Activated CD8-positive, alpha-beta memory T cell treated with anti-CD3 and anti-CD28 coated beads for 36 hours (primary cell): ENCODE data around the gene MYO3B. TPM values are rescaled to one million over a fixed set of nuclear protein-coding genes. Genes with fewer than 3 reads are reported as not detected.
"Not testable (repeated sequence)": the region's sequence is repeated elsewhere in the genome, so short reads cannot be mapped to it uniquely, and the experiment has no call there.

Experiments used
- CTCF ChIA-PET: fragments of 350-600 bp; sonication (Branson Sonifier 250); formaldehyde crosslinking; loops from one replicate; lab custom pipeline; 2021; ENCODE audit warnings: antibody characterized with exemption; lab: Charles Lee
- POLR2A ChIA-PET: fragments of 350-600 bp; sonication (Branson Sonifier 250); formaldehyde crosslinking; loops from one replicate; lab custom pipeline; 2021; ENCODE audit warnings: antibody characterized with exemption; lab: Charles Lee
- total RNA-seq, 2 experiments: library from RNA; stranded (reverse); gene quantifications; one replicate each; pipeline ENCODE4 v1.2.3, GENCODE V29; 2021

Gene MYO3B
- total RNA-seq, 2 experiments from 2014 or later = 0.19 to 0.31 TPM

GRCh38 chr2:170466632-170467031 lies 288.7 kb downstream of the MYO3B start:
- POLR2A ChIA-PET = no interaction called here

DNA sequence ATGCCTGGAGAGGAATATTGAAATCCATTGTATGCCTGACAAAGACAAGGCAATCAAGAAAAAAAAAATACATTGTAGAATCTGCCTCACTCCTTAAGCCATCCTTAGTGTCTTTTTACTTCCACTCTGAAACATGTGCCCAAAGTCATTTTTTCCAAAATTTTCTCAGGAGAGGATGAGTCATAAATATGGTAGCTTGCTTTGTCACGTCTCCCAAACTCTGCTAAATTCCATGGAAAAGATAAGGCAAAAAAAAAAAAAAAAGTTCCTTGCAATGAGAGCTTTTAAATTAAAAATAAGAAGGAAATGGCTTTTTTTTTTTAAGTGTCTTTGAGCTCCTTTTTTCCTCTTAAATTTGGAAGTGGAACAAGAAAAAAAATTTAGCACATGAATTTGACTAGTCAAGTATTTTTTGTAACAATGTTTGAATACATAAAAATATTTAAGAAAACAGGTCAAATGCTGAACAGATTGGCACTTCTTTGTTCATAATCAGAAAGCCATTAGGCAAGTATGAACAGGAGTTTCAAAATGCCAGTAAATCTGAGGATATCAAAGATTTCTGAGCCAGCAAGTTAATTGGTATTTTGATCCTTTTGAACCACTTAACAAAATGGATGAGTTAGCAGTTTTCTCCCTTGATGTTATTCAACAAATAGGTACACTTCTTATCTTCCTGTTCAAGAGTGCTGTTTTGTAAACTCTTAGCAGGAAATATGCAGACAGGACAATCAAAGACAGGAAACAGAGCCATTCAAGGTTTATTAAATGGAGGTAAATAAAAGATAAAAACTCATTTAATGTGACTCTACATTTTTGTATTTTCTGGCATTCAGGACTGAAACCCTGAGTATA lies 289.8 kb downstream of the MYO3B start:
- CTCF ChIA-PET = no interaction called here

More at GRCh38 chr2:170466632-170467031, 288.7 kb downstream of the MYO3B start:
- CTCF ChIA-PET = interaction anchor here (0.6 kb wide), 1 partner anchor 367 kb away, joined by 3 read pairs; no protein-coding TSS in a partner anchor

DNA sequence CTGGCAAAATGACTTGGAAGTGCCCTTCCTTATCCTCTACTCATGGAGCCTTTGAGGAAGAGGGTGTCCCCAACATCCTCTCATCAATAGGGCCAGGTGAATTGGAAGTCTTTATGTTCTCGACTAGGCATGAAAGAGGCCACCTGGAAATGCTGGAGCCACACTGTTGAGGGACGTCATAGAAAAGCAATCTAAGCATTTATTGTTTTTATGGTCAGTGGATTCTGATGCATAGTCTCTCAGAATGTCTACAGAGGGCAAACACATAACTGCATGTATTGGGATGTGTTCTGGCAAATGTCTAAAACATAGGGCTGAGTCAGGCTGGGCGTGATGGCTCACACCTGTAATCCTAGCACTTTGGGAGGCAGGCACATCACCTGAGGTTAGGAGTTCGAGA lies 290.6 kb downstream of the MYO3B start:
- CTCF ChIA-PET = no interaction called here
- POLR2A ChIA-PET = no interaction called here

More for the DNA sequence above, 289.8 kb downstream of the MYO3B start:
- POLR2A ChIA-PET = no interaction called here

- CTCF ChIA-PET = interaction anchor here (1.7 kb wide), 1 partner anchor 63 kb away, joined by 3 read pairs; no protein-coding TSS in a partner anchor
- POLR2A ChIA-PET = not testable (repeated sequence)
These were observed 294.6 kb downstream of the MYO3B start for GRCh38 chr2:170472498-170472897.

DNA sequence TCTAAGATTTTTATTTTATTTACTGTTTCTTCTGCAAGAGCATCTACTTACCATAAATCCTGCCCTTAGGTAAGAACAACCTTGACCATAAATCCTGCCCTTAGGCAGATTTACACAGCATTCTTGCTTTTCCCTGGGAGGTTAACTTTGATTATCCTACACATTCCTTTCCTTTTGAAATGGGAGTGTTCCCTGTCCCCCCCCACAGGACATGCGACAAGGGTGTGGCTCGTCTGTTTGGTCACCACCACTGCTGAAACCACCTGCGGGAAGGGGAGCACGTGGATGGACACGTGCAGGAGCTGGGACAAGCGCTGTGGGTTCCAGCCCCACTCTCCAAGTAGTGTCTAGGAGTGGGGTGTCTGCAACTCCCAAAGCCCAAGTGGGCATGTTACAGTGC lies 297.9 kb downstream of the MYO3B start:
- CTCF ChIA-PET = interaction anchor here (1.2 kb wide), 1 partner anchor 337 kb away, joined by 3 read pairs; no protein-coding TSS in a partner anchor

DNA sequence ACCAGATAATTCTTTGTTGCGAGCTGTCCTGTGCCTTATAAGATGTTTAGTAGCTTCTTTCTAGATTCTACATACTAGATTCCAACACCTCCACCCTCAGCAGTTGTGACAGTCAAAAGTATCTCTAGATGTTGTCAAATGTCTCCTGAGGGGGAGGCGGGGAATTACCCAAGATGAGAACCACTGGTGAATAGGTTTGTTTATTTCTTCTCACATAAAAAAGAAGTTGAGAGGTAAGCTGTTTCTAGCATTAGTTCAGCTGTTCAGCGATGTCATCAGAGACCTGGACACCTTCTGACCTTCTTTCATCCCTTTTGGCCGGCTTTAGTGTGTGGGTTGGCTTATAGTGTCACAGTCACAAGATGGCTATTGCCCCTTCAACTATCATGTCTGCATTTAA lies 299.7 kb downstream of the MYO3B start:
- ChIA-PET POLR2A (no interaction called here), CTCF (no interaction called here)

More for the DNA sequence above, 297.9 kb downstream of the MYO3B start:
- POLR2A ChIA-PET = no interaction called here

GRCh38 chr2:170481201-170481600 lies 303.3 kb downstream of the MYO3B start:
- ChIA-PET CTCF (no interaction called here), POLR2A (no interaction called here)

GRCh38 chr2:170484552-170484951 lies 306.6 kb downstream of the MYO3B start:
- POLR2A ChIA-PET = no interaction called here
- CTCF ChIA-PET = no interaction called here

DNA sequence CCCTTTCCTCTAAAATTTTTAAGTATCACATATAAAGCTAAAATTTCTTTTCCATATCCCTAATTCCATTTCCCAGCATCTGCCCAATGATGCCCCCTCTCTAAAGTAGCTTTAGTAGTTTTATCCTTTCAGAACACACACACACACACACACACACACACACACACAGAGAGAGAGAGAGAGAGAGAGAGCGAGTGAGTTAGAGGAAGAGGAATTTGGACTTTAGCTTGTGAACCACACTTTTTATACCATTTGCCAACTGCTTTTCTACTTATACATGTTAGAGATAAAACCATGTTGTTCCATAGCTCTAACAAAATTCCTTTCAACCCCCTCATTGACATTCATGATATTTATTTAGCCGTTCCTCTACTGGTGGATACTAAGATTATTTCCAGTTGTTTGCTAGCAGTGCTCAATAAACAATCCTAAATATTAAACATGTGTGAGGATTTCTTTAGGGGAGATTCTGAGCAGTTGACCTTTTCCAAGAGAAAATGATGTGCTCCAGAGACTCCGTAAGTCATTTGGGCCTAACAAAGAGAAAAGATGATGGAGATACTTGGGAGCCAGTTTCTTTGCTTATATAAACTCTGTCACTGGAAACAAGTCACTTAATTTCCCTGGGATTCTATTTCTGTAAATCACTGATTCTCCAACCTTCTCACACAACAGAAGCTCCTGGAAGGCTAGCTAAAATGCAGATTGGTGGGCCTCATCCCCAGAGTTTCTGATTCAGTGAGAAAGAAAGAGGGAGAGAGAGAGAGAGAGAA lies 307.5 kb downstream of the MYO3B start:
- POLR2A ChIA-PET = no interaction called here
- CTCF ChIA-PET = interaction anchor here (0.9 kb wide), 1 partner anchor 331 kb away, joined by 3 read pairs; no protein-coding TSS in a partner anchor

DNA sequence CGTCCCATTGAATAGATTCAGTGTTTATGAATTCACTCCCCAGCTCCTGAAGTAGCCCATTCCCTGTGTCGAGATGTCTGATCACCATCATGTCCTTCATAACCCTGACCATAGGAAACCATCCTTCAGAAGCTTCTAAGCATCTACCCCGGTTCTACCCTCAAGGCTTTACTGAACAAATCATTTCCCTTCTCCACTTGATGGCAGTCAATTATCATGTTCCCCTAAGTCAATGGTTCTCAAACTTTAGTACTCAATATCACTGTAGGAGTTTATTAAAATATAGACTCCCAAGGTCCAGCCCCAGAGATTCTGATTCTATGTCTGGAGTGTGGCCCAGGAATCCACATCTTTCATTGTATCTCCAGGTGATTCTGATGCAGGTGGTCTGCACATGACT lies 308.8 kb downstream of the MYO3B start:
- ChIA-PET POLR2A (no interaction called here), CTCF (no interaction called here)

DNA sequence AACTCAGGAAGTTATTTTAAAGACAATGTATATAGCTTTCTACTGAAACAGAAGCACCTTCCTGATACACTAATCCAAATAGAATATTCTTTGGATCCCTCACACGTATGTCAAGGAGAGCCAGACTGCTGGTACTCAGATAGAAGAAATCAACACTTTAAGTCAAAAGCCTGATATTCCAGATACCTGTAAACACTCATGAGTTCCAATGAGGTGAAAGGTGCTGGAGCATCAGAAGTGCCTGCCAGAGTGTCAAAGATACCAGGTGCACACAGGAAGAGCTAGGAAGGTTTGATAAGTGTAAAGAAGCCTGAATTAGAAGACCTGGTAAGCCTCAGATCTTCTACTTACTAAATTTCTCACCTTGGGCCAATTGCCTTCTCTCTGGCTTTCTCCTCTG lies 310.9 kb downstream of the MYO3B start:
- CTCF ChIA-PET = no interaction called here
- POLR2A ChIA-PET = no interaction called here

GRCh38 chr2:170492010-170492409 lies 314.1 kb downstream of the MYO3B start:
- POLR2A ChIA-PET = no interaction called here
- CTCF ChIA-PET = interaction anchor here (0.5 kb wide), 1 partner anchor 121 kb away, joined by 3 read pairs; no protein-coding TSS in a partner anchor

DNA sequence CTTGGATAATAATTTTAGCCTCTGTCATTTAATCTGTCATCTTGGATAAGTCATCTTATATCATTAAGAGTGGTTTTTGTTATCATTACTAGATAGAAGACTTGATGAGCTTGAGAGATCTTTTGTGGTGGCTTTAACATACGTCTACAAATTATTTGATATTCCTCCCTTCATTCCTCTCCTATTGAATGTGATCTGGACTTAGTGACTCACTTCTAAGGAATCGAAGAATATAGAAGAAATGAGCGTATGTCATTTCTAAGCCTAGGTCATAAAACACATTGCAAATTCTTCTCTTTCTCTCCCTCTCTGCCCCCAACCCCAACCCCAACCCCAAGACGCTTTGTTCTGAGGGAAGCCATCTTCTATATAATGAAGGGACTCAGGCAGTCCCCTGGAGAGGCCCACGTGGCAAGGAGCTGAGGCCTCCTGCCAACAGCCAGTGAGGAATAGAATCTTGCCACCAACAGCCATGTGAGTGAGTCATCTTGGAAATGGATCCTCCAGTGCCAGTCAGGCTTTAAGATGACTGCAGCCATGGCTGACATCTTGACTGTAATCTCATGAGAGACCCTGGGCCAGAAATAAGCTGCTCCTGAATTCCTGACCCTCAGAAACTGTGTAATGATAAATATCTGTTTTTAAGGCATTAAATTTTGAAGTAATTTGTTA lies 315.6 kb downstream of the MYO3B start:
- ChIA-PET POLR2A (no interaction called here), CTCF (interaction anchor here (0.6 kb wide), 1 partner anchor 24 kb away, joined by 7 read pairs; no protein-coding TSS in a partner anchor)

DNA sequence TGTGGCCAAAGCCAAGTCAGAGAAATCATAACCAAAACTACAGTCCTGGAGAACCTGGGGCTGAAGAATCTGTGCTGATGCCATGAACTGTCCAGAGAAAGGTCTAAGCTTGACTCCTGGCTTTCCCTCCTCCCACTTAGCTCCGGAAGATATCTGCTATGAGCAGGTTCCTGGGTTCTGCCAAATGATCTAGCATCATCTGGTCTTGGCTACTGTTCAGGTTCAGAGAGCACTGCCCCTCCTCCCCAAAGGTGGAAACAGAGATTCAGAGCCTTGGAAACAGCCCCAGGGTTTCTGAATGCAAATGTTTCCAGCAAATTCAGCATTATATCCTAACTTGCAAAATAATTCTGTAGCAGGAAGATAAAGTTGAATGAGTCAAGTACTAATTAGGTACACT lies 317.9 kb downstream of the MYO3B start:
- POLR2A ChIA-PET = no interaction called here
- CTCF ChIA-PET = no interaction called here

GRCh38 chr2:170498619-170499018 lies 320.7 kb downstream of the MYO3B start:
- POLR2A ChIA-PET = no interaction called here
- CTCF ChIA-PET = no interaction called here

GRCh38 chr2:170500104-170500503 lies 322.2 kb downstream of the MYO3B start:
- POLR2A ChIA-PET = no interaction called here

GRCh38 chr2:170500770-170501169 lies 322.8 kb downstream of the MYO3B start:
- POLR2A ChIA-PET = no interaction called here

More at GRCh38 chr2:170500104-170500503, 322.2 kb downstream of the MYO3B start:
- CTCF ChIA-PET = no interaction called here

DNA sequence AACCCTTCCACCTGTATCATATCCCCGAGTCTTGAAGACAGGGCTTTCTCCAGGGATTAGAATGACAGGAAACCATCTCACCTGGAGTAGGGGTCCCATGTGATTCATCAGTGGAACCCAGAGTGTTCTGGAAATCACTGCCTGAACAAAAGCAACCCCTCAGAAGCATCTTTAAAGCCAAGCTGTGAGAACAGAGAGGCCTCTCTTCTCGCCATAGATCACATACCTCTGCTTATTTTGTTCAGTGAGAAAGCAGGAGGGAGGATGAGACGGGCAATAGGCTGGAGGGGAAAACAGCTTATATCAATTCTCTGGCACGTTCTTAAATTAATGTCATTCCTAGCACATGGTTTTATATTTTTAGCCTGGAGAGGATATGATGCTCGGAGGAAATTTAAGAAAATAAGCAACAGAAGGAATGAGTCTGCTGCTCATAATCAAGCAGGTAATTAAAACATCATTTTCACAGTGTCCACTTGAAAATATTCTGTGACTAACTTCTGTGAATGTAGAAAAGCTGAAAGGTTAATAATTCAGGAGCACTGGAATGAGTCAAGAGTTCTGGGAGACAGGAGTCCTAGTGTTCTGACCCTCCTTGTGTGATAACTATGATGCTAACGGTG lies 323.6 kb downstream of the MYO3B start:
- POLR2A ChIA-PET = no interaction called here

More at GRCh38 chr2:170500770-170501169, 322.8 kb downstream of the MYO3B start:
- CTCF ChIA-PET = no interaction called here

More for the DNA sequence above, 323.6 kb downstream of the MYO3B start:
- CTCF ChIA-PET = no interaction called here
